GM12873 (cell line): ENCODE measurements around the gene ENAM.

Experiments used
- TF ChIP-seq, protein P1 (sequence below): IDR thresholded peaks from 2 replicates; pipeline ENCODE4 v1.5.1; 2012; ENCODE audit warnings: low read depth, mild to moderate bottlenecking, moderate library complexity, low read length, control low read depth; ENCODE audit not compliant: insufficient read depth; ENCODE audit errors: missing control alignments

ENAM gene, protein sequence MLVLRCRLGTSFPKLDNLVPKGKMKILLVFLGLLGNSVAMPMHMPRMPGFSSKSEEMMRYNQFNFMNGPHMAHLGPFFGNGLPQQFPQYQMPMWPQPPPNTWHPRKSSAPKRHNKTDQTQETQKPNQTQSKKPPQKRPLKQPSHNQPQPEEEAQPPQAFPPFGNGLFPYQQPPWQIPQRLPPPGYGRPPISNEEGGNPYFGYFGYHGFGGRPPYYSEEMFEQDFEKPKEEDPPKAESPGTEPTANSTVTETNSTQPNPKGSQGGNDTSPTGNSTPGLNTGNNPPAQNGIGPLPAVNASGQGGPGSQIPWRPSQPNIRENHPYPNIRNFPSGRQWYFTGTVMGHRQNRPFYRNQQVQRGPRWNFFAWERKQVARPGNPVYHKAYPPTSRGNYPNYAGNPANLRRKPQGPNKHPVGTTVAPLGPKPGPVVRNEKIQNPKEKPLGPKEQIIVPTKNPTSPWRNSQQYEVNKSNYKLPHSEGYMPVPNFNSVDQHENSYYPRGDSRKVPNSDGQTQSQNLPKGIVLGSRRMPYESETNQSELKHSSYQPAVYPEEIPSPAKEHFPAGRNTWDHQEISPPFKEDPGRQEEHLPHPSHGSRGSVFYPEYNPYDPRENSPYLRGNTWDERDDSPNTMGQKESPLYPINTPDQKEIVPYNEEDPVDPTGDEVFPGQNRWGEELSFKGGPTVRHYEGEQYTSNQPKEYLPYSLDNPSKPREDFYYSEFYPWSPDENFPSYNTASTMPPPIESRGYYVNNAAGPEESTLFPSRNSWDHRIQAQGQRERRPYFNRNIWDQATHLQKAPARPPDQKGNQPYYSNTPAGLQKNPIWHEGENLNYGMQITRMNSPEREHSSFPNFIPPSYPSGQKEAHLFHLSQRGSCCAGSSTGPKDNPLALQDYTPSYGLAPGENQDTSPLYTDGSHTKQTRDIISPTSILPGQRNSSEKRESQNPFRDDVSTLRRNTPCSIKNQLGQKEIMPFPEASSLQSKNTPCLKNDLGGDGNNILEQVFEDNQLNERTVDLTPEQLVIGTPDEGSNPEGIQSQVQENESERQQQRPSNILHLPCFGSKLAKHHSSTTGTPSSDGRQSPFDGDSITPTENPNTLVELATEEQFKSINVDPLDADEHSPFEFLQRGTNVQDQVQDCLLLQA

DNA sequence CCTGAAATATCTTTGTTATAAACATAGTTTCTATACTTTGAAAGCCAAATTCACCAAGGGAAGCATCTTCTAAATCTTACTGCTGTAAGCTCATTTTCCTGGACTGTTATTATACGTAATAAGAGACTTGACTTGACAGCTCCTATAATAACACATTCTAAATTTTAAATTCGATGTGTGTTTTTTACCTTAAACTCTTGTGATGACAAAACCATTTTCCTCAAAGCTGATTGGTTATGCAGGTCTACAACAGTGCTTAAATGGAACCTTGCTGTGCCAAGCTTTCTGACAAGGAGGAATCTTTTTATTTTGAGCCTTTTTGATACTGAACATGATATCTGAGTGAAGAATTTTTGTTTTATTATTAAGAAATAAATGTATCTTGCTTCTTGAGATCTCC is at the start of gene ENAM:
TSS of gene ENAM (plus strand) at position 301 of the 400 bp plus-strand sequence. CDS start 757 bp downstream, outside the sequence.
- TF ChIP-seq, protein P1, sequence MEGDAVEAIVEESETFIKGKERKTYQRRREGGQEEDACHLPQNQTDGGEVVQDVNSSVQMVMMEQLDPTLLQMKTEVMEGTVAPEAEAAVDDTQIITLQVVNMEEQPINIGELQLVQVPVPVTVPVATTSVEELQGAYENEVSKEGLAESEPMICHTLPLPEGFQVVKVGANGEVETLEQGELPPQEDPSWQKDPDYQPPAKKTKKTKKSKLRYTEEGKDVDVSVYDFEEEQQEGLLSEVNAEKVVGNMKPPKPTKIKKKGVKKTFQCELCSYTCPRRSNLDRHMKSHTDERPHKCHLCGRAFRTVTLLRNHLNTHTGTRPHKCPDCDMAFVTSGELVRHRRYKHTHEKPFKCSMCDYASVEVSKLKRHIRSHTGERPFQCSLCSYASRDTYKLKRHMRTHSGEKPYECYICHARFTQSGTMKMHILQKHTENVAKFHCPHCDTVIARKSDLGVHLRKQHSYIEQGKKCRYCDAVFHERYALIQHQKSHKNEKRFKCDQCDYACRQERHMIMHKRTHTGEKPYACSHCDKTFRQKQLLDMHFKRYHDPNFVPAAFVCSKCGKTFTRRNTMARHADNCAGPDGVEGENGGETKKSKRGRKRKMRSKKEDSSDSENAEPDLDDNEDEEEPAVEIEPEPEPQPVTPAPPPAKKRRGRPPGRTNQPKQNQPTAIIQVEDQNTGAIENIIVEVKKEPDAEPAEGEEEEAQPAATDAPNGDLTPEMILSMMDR: no peak

DNA sequence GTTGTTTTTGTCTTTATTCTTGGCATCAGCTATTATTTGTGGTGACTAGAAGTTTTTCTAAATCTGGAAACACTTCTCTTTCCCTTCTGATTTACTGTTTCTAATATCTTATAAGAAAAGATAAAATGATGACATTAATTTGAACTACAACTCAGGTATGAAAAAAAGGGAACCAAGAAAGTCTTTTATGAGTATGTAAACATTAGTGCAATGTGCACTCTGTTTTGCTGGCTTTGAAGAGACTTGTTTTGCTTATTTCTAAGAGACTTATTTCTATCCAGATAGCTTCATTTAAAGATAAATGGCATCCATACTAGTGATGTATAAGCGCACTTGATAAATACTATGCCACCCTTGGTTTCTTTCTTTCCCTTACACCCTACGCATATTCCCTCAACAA is 46.6 kb upstream of the ENAM start:
- TF ChIP-seq, protein P1: no peak

DNA sequence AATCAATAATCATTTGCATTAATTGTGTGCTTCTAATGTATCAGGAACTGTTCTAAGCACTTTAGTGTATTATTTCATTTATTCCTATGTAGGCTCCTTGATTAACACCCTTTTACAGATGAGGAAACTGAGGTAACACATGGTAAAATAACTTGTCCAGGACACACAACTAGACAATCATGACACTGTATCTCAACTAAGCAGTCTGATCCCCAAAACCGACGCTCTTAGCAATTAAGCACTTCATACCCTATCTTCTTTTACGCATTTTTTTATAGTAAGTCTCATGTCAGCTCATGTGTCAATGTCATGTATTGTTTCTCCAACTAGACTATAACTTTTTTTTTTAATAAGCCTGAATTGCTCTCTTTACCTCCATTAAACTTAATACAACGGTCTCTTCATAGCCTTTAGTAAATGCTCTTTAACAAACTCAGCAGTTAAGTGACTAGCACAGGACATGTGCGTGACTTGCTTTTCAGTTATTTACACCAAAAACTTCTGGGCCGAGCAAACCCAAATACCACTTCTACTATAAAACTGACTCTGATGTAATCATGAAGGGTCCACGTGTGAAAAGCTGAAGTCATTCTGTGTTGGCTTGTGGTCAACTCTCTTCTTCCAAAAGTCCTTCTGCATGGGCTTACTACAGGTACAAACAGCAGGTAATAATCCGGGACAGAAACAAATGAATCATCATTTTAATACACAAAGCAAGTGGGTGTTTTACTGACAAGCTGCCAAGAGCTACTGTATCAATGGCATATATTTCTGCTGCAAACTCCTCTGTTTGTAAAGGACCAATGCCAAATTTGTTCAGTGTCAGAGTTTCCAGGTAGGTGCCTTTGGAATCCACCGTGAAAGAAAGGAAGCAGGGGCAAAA is 44.4 kb upstream of the ENAM start:
- TF ChIP-seq, protein P1: no peak

DNA sequence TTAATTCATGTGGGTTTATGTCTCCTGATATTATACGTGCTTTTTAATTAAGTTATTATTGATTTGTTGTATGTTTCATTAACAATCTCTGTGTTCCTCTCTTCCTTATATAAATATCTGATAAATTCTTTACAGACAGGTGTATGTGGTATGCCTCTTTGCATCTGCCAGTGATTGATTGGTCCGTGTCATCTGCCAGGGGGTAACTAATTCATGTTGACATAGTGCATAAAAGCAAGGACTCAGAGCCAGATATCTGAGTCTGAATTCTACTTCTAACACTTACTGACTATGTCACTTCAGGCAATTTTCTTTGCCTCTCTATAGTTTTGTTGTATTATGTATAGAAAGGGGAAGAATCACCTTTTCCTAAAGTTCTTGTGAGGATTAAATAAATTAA is 41.7 kb upstream of the ENAM start:
- TF ChIP-seq, protein P1: no peak

DNA sequence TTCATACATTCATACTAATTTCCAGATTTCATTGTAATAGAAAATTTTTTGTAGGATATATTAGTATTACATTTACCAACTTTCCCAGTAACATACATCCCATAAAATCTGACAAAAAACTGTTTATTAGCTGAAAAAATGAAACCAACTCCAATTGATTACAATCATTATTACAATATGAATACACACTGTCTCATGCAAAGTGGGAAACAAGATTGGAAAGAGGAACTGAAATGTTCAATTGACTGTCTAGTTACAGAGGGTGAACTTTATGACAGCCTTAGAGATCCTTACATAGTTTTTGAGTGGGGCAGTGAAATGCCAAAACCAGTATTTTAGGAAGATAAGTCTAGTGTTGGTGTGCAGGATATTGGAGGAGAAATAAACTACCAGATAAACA is 38.8 kb upstream of the ENAM start:
- TF ChIP-seq, protein P1: no peak

DNA sequence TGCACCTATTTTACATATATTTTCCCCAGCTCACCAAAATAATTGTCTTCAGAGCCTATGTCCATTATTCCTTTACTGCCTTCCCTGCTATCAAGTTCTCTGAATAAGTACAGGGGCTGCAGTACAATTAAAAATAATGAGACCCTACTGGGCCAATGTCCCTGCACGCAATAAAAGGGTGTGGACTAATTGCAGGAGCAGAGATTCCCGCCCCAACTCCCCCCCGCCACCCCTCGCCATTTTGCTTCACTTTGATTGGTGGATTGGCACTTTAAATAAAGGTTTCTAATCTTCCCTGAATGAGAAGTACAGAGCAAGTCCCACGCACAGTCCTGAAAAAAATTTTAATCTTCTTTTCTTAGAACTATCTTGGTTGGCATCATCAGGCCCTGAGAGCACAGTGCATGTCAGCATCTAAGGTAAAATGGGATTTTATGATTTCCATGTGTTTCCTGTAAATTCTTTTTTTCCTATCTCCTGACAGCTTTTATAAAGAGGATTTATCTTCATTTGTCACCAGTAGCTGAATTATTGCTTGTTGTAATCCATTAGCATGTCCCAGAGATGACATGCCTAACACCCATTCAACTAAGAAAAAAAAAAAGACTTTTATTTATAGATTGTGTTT is 36.5 kb upstream of the ENAM start, which contains the start of gene AMBN:
TSS of gene AMBN (plus strand) at position 302 of the 628 bp plus-strand sequence. CDS start at position 405, 103 bp downstream.
- TF ChIP-seq, protein P1: no peak
